GM23248 (cell line): ENCODE results near the gene MRPL28. TPM values are rescaled to one million over a fixed set of nuclear protein-coding genes. Genes with fewer than 3 reads are reported as not detected.
A peak's percentile ranks its signal among the peaks of the same experiment; 100 is the strongest.

Experiments used
- DNase-seq: peaks from one replicate; pipeline ENCODE4 v3.0.0-alpha.2; 2015
- H2AFZ ChIP-seq: fragments of 200-600 bp; sonication (generic); 2 replicates; pipeline ENCODE4 v1.6.1; 2016; ENCODE audit warnings: antibody characterized with exemption
- H3F3A ChIP-seq: fragments of 200-600 bp; sonication (generic); 2 replicates; pipeline ENCODE4 v1.6.1; 2016; ENCODE audit warnings: mild to moderate bottlenecking, antibody characterized with exemption, mixed run types; ENCODE audit not compliant: insufficient read depth
- H3K27ac ChIP-seq: fragments of 200-600 bp; sonication (generic); 2 replicates; pipeline ENCODE4 v1.5.1; 2016; ENCODE audit warnings: mild to moderate bottlenecking
- H3K27me3 ChIP-seq: fragments of 200-600 bp; sonication (generic); replicated peaks from 2 replicates; pipeline ENCODE4 v1.6.1; 2016; ENCODE audit warnings: mild to moderate bottlenecking; ENCODE audit not compliant: insufficient read depth
- H3K36me3 ChIP-seq: fragments of 200-600 bp; sonication (generic); 2 replicates; pipeline ENCODE4 v1.6.1; 2016; ENCODE audit warnings: low read depth, mild to moderate bottlenecking
- H3K4me1 ChIP-seq: fragments of 200-600 bp; sonication (generic); 2 replicates; pipeline ENCODE4 v1.6.1; 2016; ENCODE audit warnings: mild to moderate bottlenecking; ENCODE audit not compliant: insufficient read depth
- H3K4me2 ChIP-seq: fragments of 200-600 bp; sonication (generic); one replicate; pipeline ENCODE4 v1.6.1; 2016; ENCODE audit warnings: mild to moderate bottlenecking; ENCODE audit not compliant: unreplicated experiment
- H3K4me3 ChIP-seq: fragments of 200-600 bp; sonication (generic); 2 replicates; pipeline ENCODE4 v1.5.1; 2016; ENCODE audit warnings: mild to moderate bottlenecking
- H3K79me2 ChIP-seq: fragments of 200-600 bp; sonication (generic); 2 replicates; pipeline ENCODE4 v1.6.1; 2016; ENCODE audit warnings: mild to moderate bottlenecking; ENCODE audit not compliant: insufficient read depth
- H3K9ac ChIP-seq: fragments of 200-600 bp; sonication (generic); 2 replicates; pipeline ENCODE4 v1.6.1; 2016; ENCODE audit warnings: mild to moderate bottlenecking
- H3K9me2 ChIP-seq: fragments of 200-600 bp; sonication (generic); 2 replicates; pipeline ENCODE4 v1.6.1; 2016; ENCODE audit warnings: mixed run types, mild to moderate bottlenecking, moderate library complexity; ENCODE audit not compliant: insufficient read depth
- H3K9me3 ChIP-seq: fragments of 200-600 bp; sonication (generic); one replicate; pipeline ENCODE4 v1.6.1; 2017; ENCODE audit warnings: low read depth
- H4K20me1 ChIP-seq: fragments of 200-600 bp; sonication (generic); 2 replicates; pipeline ENCODE4 v1.6.0; 2016; ENCODE audit not compliant: insufficient read depth
- EZH2 ChIP-seq: fragments of 200-600 bp; sonication (generic); IDR thresholded peaks from 2 replicates; pipeline ENCODE4 v1.6.1; 2018; ENCODE audit warnings: antibody characterized with exemption, mild to moderate bottlenecking; ENCODE audit not compliant: insufficient read depth, poor library complexity, severe bottlenecking
- EZH2phosphoT487 ChIP-seq: fragments of 200-600 bp; sonication (generic); IDR thresholded peaks from 2 replicates; pipeline ENCODE4 v1.6.1; 2018; ENCODE audit warnings: antibody characterized with exemption, moderate library complexity, mild to moderate bottlenecking, low read depth; ENCODE audit not compliant: insufficient read depth
- whole genome bisulfite sequencing, 2 experiments: methylation state at CpG; one replicate each; pipeline ENCODE4 v1.1.6; 2015 to 2017; ENCODE audit warnings: low lambda C conversion rate in 2 of 2, low coverage in 1 of 2; ENCODE audit errors: missing lambda C conversion rate in 2 of 2; 5-methylcytosine and 5-hydroxymethylcytosine counted together
- in situ Hi-C: fragments of 300-500 bp; cut with MboI; formaldehyde crosslinking; loops from 2 replicates; pipeline ENCODE4 v1.15.0; 2020
- polyA plus RNA-seq: library from polyadenylated mRNA; unstranded; fragments of >200 nt; fragmentation: Nextera tagmentation; extraction: Ambion mirVana; gene quantifications from 2 replicates; pipeline ENCODE4 v1.2.1, GENCODE V29; 2016
- total RNA-seq: library from RNA; depleted of rRNA; stranded (reverse); fragments of >200 nt; shearing (Covaris generic); gene quantifications from 2 replicates; pipeline ENCODE4 v1.2.3, GENCODE V29; 2014

The MRPL28 gene
- total and polyA plus RNA-seq, 2 experiments from 2014 or later = 103 to 108 TPM

GRCh38 chr16:386641-387156, 16.4 kb upstream of the MRPL28 start:
- no peak for TF ChIP-seq EZH2phosphoT487
- TF ChIP-seq EZH2 = no peak
- Histone ChIP-seq H3K9me3 (no peaks in the 10 kb centered on the region), H4K20me1 (no peaks in the 10 kb centered on the region), H3K27me3 (no peaks in the 10 kb centered on the region), H3K4me1 (no peaks in the 10 kb centered on the region), H3K9me2 (no peaks in the 10 kb centered on the region), H3F3A (no peaks in the 10 kb centered on the region), H3K9ac (no peak overlapping the region), H3K79me2 (no peaks in the 10 kb centered on the region), H3K4me2 (no peak overlapping the region), H3K27ac (no peak overlapping the region), H3K36me3 (no peaks in the 10 kb centered on the region), H2AFZ (peak overlapping the region; percentile 33; the same call in 1 of the 2 replicates), H3K4me3 (no peak overlapping the region)
- 81 to 85% methylated on average over 19 of the region's 19 CpGs for WGBS, 2 experiments
- in situ Hi-C loops = no loop called here
- DNase-seq = no peak

- in situ Hi-C loops = no loop called here
- H3K9ac ChIP-seq = no peak overlapping the region
- H2AFZ ChIP-seq = no peak overlapping the region
- H3K9me2 ChIP-seq = no peaks in the 10 kb centered on the region
- no peaks in the 10 kb centered on the region for H4K20me1 ChIP-seq
- TF ChIP-seq EZH2 = no peak
- TF ChIP-seq EZH2phosphoT487 = no peak
- H3K79me2 ChIP-seq = peaks cover 30% of the 10 kb centered on the region
- 82 to 85% methylated on average over 28 to 33 of the region's 33 CpGs for WGBS, 2 experiments
- H3K9me3 ChIP-seq = no peaks in the 10 kb centered on the region
- H3F3A ChIP-seq = no peaks in the 10 kb centered on the region
- H3K4me1 ChIP-seq = no peaks in the 10 kb centered on the region
- no peak overlapping the region for H3K4me2 ChIP-seq
- H3K4me3 ChIP-seq = no peak overlapping the region
- H3K27ac ChIP-seq = no peak overlapping the region
- H3K27me3 ChIP-seq = no peaks in the 10 kb centered on the region
- DNase-seq = no peak
- no peaks in the 10 kb centered on the region for H3K36me3 ChIP-seq
Observed at GRCh38 chr16:383326-384051, 13.2 kb upstream of the MRPL28 start.

GRCh38 chr16:381789-382717, 11.7 kb upstream of the MRPL28 start, which contains the start of gene PGAP6:
Gene PGAP6, minus strand, starts transcription at chr16:381978. Its CDS starts 157 bp downstream, at chr16:381821.
- H3K9ac ChIP-seq = peak within 1 kb of the TSS; percentile 78
- H3K9me3 ChIP-seq = no peaks in the 10 kb centered on the region
- H3K27ac ChIP-seq = no peak within 1 kb of the TSS
- H3K4me1 ChIP-seq = no peaks in the 10 kb centered on the region
- TF ChIP-seq EZH2 = no peak
- TF ChIP-seq EZH2phosphoT487 = no peak
- H3F3A ChIP-seq = no peaks in the 10 kb centered on the region
- WGBS, 2 experiments = 1 to 2% methylated on average over 32 to 99 of the region's 123 CpGs
- H3K4me3 ChIP-seq = peak within 1 kb of the TSS; percentile 76
- H3K4me2 ChIP-seq = peak within 1 kb of the TSS; percentile 84
- no peaks in the 10 kb centered on the region for H3K27me3 ChIP-seq
- DNase-seq = peak; percentile 84
- in situ Hi-C loops = no loop called here
- H2AFZ ChIP-seq = peak within 1 kb of the TSS; percentile 85
- peaks cover 30% of the 10 kb centered on the region for H3K79me2 ChIP-seq
- H3K36me3 ChIP-seq = no peaks in the 10 kb centered on the region
- H4K20me1 ChIP-seq = no peaks in the 10 kb centered on the region
- no peaks in the 10 kb centered on the region for H3K9me2 ChIP-seq

GRCh38 chr16:381012-381788, 10.9 kb upstream of the MRPL28 start:
- peak overlapping the region; percentile 78 for H3K9ac ChIP-seq
- WGBS, 2 experiments = 1 to 3% methylated on average over 22 to 30 of the region's 73 CpGs
- in situ Hi-C loops = no loop called here

More at GRCh38 chr16:381012-381788, 10.9 kb upstream of the MRPL28 start:
- Histone ChIP-seq H3K27me3 (no peaks in the 10 kb centered on the region), H3K27ac (no peak overlapping the region), H3K4me3 (peak overlapping the region; percentile 76), H4K20me1 (no peaks in the 10 kb centered on the region), H3F3A (no peaks in the 10 kb centered on the region), H3K9me2 (no peaks in the 10 kb centered on the region), H3K36me3 (no peaks in the 10 kb centered on the region), H2AFZ (peak overlapping the region; percentile 69), H3K4me2 (peak overlapping the region; percentile 78), H3K4me1 (no peaks in the 10 kb centered on the region), H3K9me3 (no peaks in the 10 kb centered on the region), H3K79me2 (peaks cover 30% of the 10 kb centered on the region)
- TF ChIP-seq EZH2 (no peak), EZH2phosphoT487 (no peak)
- DNase-seq = peak; percentile 47
